Measurements from ENCODE around the gene PIBF1. TPM values are rescaled to one million over a fixed set of nuclear protein-coding genes. Genes with fewer than 3 reads are reported as not detected.
"Not testable (repeated sequence)": the region's sequence is repeated elsewhere in the genome, so short reads cannot be mapped to it uniquely, and the experiment has no call there.

Gene PIBF1
- total RNA-seq, 2 donors from 2014 or later, result 11.5 to 18.3 TPM

- no peaks in the 10 kb centered on the region for H3K36me3 ChIP-seq
- no peak overlapping the region for H3K27ac ChIP-seq
- H3K4me1 ChIP-seq (ENCODE audit: control insufficient read depth in 1 of 2, low read depth in 2 of 2), result peaks cover 4 to 8% of the 10 kb centered on the region in 2 donors
- H3K9me3 ChIP-seq, result no peaks in the 10 kb centered on the region
- H3K27me3 ChIP-seq (replicated peaks; ENCODE audit: insufficient read depth), result no peaks in the 10 kb centered on the region
- TF ChIP-seq, protein P1, sequence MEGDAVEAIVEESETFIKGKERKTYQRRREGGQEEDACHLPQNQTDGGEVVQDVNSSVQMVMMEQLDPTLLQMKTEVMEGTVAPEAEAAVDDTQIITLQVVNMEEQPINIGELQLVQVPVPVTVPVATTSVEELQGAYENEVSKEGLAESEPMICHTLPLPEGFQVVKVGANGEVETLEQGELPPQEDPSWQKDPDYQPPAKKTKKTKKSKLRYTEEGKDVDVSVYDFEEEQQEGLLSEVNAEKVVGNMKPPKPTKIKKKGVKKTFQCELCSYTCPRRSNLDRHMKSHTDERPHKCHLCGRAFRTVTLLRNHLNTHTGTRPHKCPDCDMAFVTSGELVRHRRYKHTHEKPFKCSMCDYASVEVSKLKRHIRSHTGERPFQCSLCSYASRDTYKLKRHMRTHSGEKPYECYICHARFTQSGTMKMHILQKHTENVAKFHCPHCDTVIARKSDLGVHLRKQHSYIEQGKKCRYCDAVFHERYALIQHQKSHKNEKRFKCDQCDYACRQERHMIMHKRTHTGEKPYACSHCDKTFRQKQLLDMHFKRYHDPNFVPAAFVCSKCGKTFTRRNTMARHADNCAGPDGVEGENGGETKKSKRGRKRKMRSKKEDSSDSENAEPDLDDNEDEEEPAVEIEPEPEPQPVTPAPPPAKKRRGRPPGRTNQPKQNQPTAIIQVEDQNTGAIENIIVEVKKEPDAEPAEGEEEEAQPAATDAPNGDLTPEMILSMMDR (IDR thresholded peaks at IDR 0.05), result no peak
- ATAC-seq (ENCODE audit: insufficient number of reproducible peaks, low FRiP score, low read depth) (no peak), DNase-seq (ENCODE audit: low spot score) (no peak)
- no peak overlapping the region for H3K4me3 ChIP-seq
These were observed 107.6 kb downstream of the PIBF1 start for GRCh38 chr13:72889495-72889894.

- DNase-seq (ENCODE audit: low spot score) (no peak), ATAC-seq (ENCODE audit: insufficient number of reproducible peaks, low FRiP score, low read depth) (no peak)
- Histone ChIP-seq H3K27me3 (replicated peaks; ENCODE audit: insufficient read depth) (no peaks in the 10 kb centered on the region), H3K9me3 (no peaks in the 10 kb centered on the region), H3K4me3 (no peak overlapping the region), H3K27ac (no peak overlapping the region), H3K4me1 (ENCODE audit: control insufficient read depth in 1 of 2, low read depth in 2 of 2) (peaks cover 4 to 8% of the 10 kb centered on the region in 2 donors), H3K36me3 (peaks cover under 1% of the 10 kb centered on the region)
- TF ChIP-seq, protein P1 (IDR thresholded peaks at IDR 0.05), result no peak
These were observed 108.6 kb downstream of the PIBF1 start for GRCh38 chr13:72890546-72890945.

DNA sequence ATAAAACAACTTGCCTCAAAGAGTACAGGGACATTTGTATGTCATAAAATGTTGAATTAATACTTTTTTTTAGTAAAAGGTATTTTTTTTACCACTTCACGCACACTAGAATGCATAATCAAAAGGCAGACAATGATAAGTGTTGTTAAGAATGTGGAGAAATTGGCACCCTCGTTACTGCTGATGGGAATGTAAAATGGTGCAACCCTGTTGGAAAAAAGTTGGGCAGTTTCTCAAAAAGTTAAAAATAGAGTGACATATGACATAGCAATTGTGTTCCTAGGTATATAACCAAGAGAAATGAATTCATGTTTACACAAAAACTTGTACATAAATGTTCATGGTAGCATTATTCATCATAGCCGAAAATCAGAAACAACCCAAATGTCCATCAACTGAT is 109.5 kb downstream of the PIBF1 start:
- Histone ChIP-seq H3K36me3 (peaks cover 9% of the 10 kb centered on the region), H3K27ac (no peak overlapping the region), H3K4me3 (no peak overlapping the region), H3K9me3 (no peaks in the 10 kb centered on the region), H3K4me1 (ENCODE audit: control insufficient read depth in 1 of 2, low read depth in 2 of 2) (peaks cover 4 to 6% of the 10 kb centered on the region in 2 donors), H3K27me3 (replicated peaks; ENCODE audit: insufficient read depth) (no peaks in the 10 kb centered on the region)
- no peak for ATAC-seq (ENCODE audit: insufficient number of reproducible peaks, low FRiP score, low read depth)
- DNase-seq (ENCODE audit: low spot score), result no peak
- TF ChIP-seq, protein P1 (IDR thresholded peaks at IDR 0.05), result no peak

DNA sequence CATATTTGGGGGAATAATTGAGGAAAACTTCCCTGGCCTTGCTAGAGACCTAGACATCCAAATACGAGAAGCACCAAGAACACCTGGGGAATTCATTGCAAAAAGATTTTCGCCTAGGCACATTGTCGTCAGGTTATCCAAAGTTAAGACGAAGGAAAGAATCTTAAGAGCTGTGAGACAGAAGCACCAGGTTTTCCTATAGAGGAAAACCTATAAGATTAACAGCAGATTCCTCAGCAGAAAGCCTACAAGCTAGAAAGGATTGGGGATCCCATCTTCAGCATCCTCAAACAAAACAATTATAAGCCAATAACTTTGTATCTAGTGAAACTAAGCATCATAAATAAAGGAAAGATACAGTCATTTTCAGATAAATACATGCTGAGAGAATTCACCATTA is 114.9 kb downstream of the PIBF1 start:
- H3K36me3 ChIP-seq, result peaks cover 11% of the 10 kb centered on the region
- no peak overlapping the region for H3K27ac ChIP-seq
- H3K4me1 ChIP-seq (ENCODE audit: control insufficient read depth in 1 of 2, low read depth in 2 of 2), result peaks cover 2 to 5% of the 10 kb centered on the region in 2 donors

GRCh38 chr13:72901546-72901945 is 119.6 kb downstream of the PIBF1 start:
- not testable (repeated sequence) for H3K4me3 ChIP-seq; ATAC-seq (ENCODE audit: insufficient number of reproducible peaks, low FRiP score, low read depth); H3K9me3 ChIP-seq; H3K4me1 ChIP-seq (ENCODE audit: control insufficient read depth in 1 of 2, low read depth in 2 of 2); H3K36me3 ChIP-seq; H3K27me3 ChIP-seq (replicated peaks; ENCODE audit: insufficient read depth); DNase-seq (ENCODE audit: low spot score); H3K27ac ChIP-seq

More for the DNA sequence above, 114.9 kb downstream of the PIBF1 start:
- DNase-seq (ENCODE audit: low spot score) (no peak), ATAC-seq (ENCODE audit: insufficient number of reproducible peaks, low FRiP score, low read depth) (no peak)
- Histone ChIP-seq H3K9me3 (no peaks in the 10 kb centered on the region), H3K27me3 (replicated peaks; ENCODE audit: insufficient read depth) (no peaks in the 10 kb centered on the region), H3K4me3 (no peak overlapping the region)
- TF ChIP-seq, protein P1 (IDR thresholded peaks at IDR 0.05), result no peak

GRCh38 chr13:72908416-72908815 is 126.5 kb downstream of the PIBF1 start:
- no peak overlapping the region for H3K27ac ChIP-seq
- TF ChIP-seq, protein P1 (IDR thresholded peaks at IDR 0.05), result no peak
- no peaks in the 10 kb centered on the region for H3K4me1 ChIP-seq (ENCODE audit: control insufficient read depth in 1 of 2, low read depth in 2 of 2)
- H3K36me3 ChIP-seq, result peaks cover 4% of the 10 kb centered on the region
- H3K9me3 ChIP-seq, result no peaks in the 10 kb centered on the region
- H3K4me3 ChIP-seq, result no peak overlapping the region
- DNase-seq (ENCODE audit: low spot score) (no peak), ATAC-seq (ENCODE audit: insufficient number of reproducible peaks, low FRiP score, low read depth) (no peak)
- no peaks in the 10 kb centered on the region for H3K27me3 ChIP-seq (replicated peaks; ENCODE audit: insufficient read depth)

All from thoracic aorta (tissue), 2 donors.